Large intestine (tissue), 3 donors: ENCODE results near the gene COX5A. TPM values are rescaled to one million over a fixed set of nuclear protein-coding genes. Genes with fewer than 3 reads are reported as not detected.
"Not testable (repeated sequence)": the region's sequence is repeated elsewhere in the genome, so short reads cannot be mapped to it uniquely, and the experiment has no call there.

Source experiments
- DNase-seq, 2 donors: peaks; one replicate each; pipeline versions ENCODE4 v3.0.0 to v3.0.0-alpha.2; 2013
- H3K27ac ChIP-seq: one replicate; pipeline ENCODE4 v1.5.1; 2013; ENCODE audit warnings: low read length
- H3K27me3 ChIP-seq: 2 replicates; pipeline ENCODE4 v1.6.1; 2013; ENCODE audit warnings: low read length; ENCODE audit not compliant: control insufficient read depth, insufficient read depth
- H3K36me3 ChIP-seq: 2 replicates; pipeline ENCODE4 v1.6.1; 2013; ENCODE audit warnings: low read length; ENCODE audit not compliant: control insufficient read depth, insufficient read depth
- H3K4me1 ChIP-seq: one replicate; pipeline ENCODE4 v1.6.1; 2013; ENCODE audit warnings: low read length; ENCODE audit not compliant: control insufficient read depth, insufficient read depth
- H3K4me3 ChIP-seq: one replicate; pipeline ENCODE4 v1.5.1; 2013; ENCODE audit warnings: low read length
- H3K9me3 ChIP-seq: one replicate; pipeline ENCODE4 v1.6.1; 2013; ENCODE audit warnings: mild to moderate bottlenecking, low read depth, low read length, moderate library complexity; ENCODE audit not compliant: control insufficient read depth
- WGBS: methylation state at CpG from one replicate; pipeline ENCODE4 v1.1.5; 2013; ENCODE audit warnings: low lambda C conversion rate; ENCODE audit not compliant: insufficient coverage; 5-methylcytosine and 5-hydroxymethylcytosine counted together
- polyA plus RNA-seq: library from polyadenylated mRNA; unstranded; fragments of 120-200 nt; gene quantifications from one replicate; pipeline ENCODE4 v1.2.1, GENCODE V29; 2013

COX5A gene
- polyA plus RNA-seq, 1 donor: 238 TPM

- H3K36me3 ChIP-seq: peaks cover 20% of the 10 kb centered on the region
- peaks cover 28% of the 10 kb centered on the region for H3K4me1 ChIP-seq
- no CpG with 5 or more reads among the region's 1 CpG for WGBS
- H3K9me3 ChIP-seq: no peaks in the 10 kb centered on the region
- DNase-seq: no peak
- no peaks in the 10 kb centered on the region for H3K27me3 ChIP-seq
- H3K4me3 ChIP-seq: peak overlapping the region; percentile 72
- H3K27ac ChIP-seq: peak overlapping the region; percentile 52
These were observed 47.3 kb downstream of the COX5A start for GRCh38 chr15:74890665-74890960.

GRCh38 chr15:74889883-74890664 lies 47.8 kb downstream of the COX5A start, which contains the start of gene MPI:
MPI (plus strand) TSS chr15:74890042; CDS start chr15:74890074, 32 bp downstream.
- DNase-seq: peak; percentile 80 to 88
- no CpG with 5 or more reads among the region's 47 CpGs for WGBS
- no peaks in the 10 kb centered on the region for H3K27me3 ChIP-seq
- H3K9me3 ChIP-seq: no peaks in the 10 kb centered on the region
- H3K27ac ChIP-seq: peak within 1 kb of the TSS; percentile 52
- peaks cover 28% of the 10 kb centered on the region for H3K4me1 ChIP-seq
- peaks cover 15% of the 10 kb centered on the region for H3K36me3 ChIP-seq
- H3K4me3 ChIP-seq: peak within 1 kb of the TSS; percentile 72

GRCh38 chr15:74889390-74889882 lies 48.4 kb downstream of the COX5A start:
- peaks cover 28% of the 10 kb centered on the region for H3K4me1 ChIP-seq
- WGBS: 30% methylated on average over 2 of the region's 8 CpGs
- peak overlapping the region; percentile 72 for H3K4me3 ChIP-seq
- H3K36me3 ChIP-seq: peaks cover 15% of the 10 kb centered on the region
- no peaks in the 10 kb centered on the region for H3K27me3 ChIP-seq
- no peaks in the 10 kb centered on the region for H3K9me3 ChIP-seq
- H3K27ac ChIP-seq: no peak overlapping the region
- DNase-seq: no peak

GRCh38 chr15:74888716-74889115 lies 49.2 kb downstream of the COX5A start:
- H3K4me1 ChIP-seq: peaks cover 28% of the 10 kb centered on the region
- DNase-seq: no peak
- no peaks in the 10 kb centered on the region for H3K27me3 ChIP-seq
- H3K36me3 ChIP-seq: peaks cover 15% of the 10 kb centered on the region
- H3K27ac ChIP-seq: no peak overlapping the region
- WGBS: no CpG with 5 or more reads among the region's 4 CpGs
- H3K4me3 ChIP-seq: no peak overlapping the region
- H3K9me3 ChIP-seq: no peaks in the 10 kb centered on the region

- H3K27me3 ChIP-seq, H3K9me3 ChIP-seq, H3K27ac ChIP-seq, H3K4me3 ChIP-seq, DNase-seq, H3K36me3 ChIP-seq: not testable (repeated sequence)
- H3K4me1 ChIP-seq: peaks cover 27% of the 10 kb centered on the region
- WGBS: no CpG with 5 or more reads among the region's 10 CpGs
These were observed 50.2 kb downstream of the COX5A start for GRCh38 chr15:74887537-74888193.

GRCh38 chr15:74885461-74885860 lies 52.4 kb downstream of the COX5A start:
- Histone ChIP-seq H3K27me3 (no peaks in the 10 kb centered on the region), H3K27ac (no peak overlapping the region), H3K4me1 (peaks cover 7% of the 10 kb centered on the region), H3K9me3 (peaks cover 7% of the 10 kb centered on the region), H3K4me3 (no peak overlapping the region), H3K36me3 (no peaks in the 10 kb centered on the region)
- no peak for DNase-seq
- no CpG with 5 or more reads among the region's 5 CpGs for WGBS

- Histone ChIP-seq H3K36me3 (no peaks in the 10 kb centered on the region), H3K27ac (no peak overlapping the region), H3K27me3 (no peaks in the 10 kb centered on the region), H3K4me1 (peaks cover 7% of the 10 kb centered on the region), H3K4me3 (no peak overlapping the region), H3K9me3 (peaks cover 7% of the 10 kb centered on the region)
- WGBS: 100% methylated on average over 2 of the region's 4 CpGs
- DNase-seq: no peak
These were observed 53.2 kb downstream of the COX5A start for GRCh38 chr15:74884428-74885223.

- H3K27ac ChIP-seq: no peak overlapping the region
- WGBS: 100% methylated on average over 1 of the region's 6 CpGs
- no peaks in the 10 kb centered on the region for H3K36me3 ChIP-seq
- H3K4me1 ChIP-seq: no peaks in the 10 kb centered on the region
- no peak overlapping the region for H3K4me3 ChIP-seq
- DNase-seq: no peak
- peaks cover 7% of the 10 kb centered on the region for H3K9me3 ChIP-seq
- H3K27me3 ChIP-seq: no peaks in the 10 kb centered on the region
These were observed 55.3 kb downstream of the COX5A start for GRCh38 chr15:74882528-74882927.

GRCh38 chr15:74878273-74878672 lies 59.6 kb downstream of the COX5A start:
- H3K9me3 ChIP-seq: peaks cover 7% of the 10 kb centered on the region
- H3K4me1 ChIP-seq: no peaks in the 10 kb centered on the region
- H3K36me3 ChIP-seq: no peaks in the 10 kb centered on the region
- no CpG with 5 or more reads among the region's 4 CpGs for WGBS
- no peak overlapping the region for H3K27ac ChIP-seq
- DNase-seq: no peak
- no peak overlapping the region for H3K4me3 ChIP-seq
- H3K27me3 ChIP-seq: no peaks in the 10 kb centered on the region

GRCh38 chr15:74873756-74874424 lies 64.0 kb downstream of the COX5A start:
- H3K27me3 ChIP-seq: no peaks in the 10 kb centered on the region
- peak overlapping the region; percentile 73 for H3K4me3 ChIP-seq
- no CpG with 5 or more reads among the region's 16 CpGs for WGBS
- H3K4me1 ChIP-seq: peaks cover 24% of the 10 kb centered on the region
- H3K36me3 ChIP-seq: no peaks in the 10 kb centered on the region
- peak overlapping the region; percentile 80 for H3K27ac ChIP-seq
- no peak for DNase-seq
- no peaks in the 10 kb centered on the region for H3K9me3 ChIP-seq
